T47D (cell line): Measurements from ENCODE around the gene CIDEA.
A peak's percentile ranks its signal among the peaks of the same experiment; 100 is the strongest.

ENCODE experiments used
- DNase-seq, 2 experiments: peaks; one replicate each; pipeline versions ENCODE4 v3.0.0 to v3.0.0-alpha.2; 2011 to 2012; ENCODE audit warnings: low read depth in 1 of 2, low spot score in 1 of 2
- JUND ChIP-seq: IDR thresholded peaks from 2 replicates; pipeline ENCODE4 v1.6.1; 2012; ENCODE audit warnings: low read depth
- in situ Hi-C: cut with HindIII; loops from 2 replicates; pipeline ENCODE4 v1.10.0; 2016; ENCODE audit warnings: low sequenced_read_pairs, low pct_unique_long_range_greater_than_20kb

The CIDEA gene

DNA sequence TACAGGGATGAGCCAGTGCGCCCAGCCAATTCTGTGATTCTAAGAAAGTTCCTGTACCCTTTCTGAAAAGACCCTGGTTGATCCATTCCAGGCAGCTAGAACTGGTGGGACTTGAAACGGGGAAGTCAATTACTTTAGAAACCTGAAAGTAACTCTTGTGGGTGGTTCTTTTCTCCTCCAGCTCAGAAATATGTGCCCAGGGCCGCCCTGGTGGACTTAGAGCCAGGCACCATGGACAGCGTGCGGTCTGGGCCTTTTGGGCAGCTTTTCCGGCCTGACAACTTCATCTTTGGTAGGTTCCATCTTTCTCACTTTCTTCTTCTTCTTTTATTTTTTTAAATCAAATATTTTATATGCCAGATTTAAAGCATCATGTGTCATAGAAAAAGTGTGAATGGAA, 56.6 kb downstream of the CIDEA start:
- in situ Hi-C loops = no loop called here
- TF ChIP-seq JUND = no peak
- DNase-seq = peak in 1 of 2 experiments; percentile 30

DNA sequence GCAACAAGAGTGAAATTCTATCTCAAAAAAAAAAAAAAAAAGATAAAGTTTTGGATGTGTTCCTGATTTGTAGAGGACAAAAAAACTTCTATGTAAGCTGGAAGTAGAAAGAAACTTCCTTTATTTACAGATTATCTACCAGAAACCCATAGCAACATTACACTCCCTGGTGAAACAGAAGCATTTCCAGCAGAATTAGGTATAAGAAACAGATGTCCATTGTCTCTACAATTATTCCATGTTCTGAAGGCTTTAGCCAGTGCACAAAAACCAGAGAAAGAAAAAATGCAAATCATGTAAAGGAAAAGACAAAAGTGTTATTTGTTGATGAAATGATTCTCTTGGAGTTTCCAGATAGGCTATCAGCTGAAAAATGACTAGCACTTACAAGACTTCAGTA, 58.8 kb downstream of the CIDEA start:
- DNase-seq = no peak
- in situ Hi-C loops = no loop called here
- TF ChIP-seq JUND = no peak

- in situ Hi-C loops = no loop called here
- TF ChIP-seq JUND = no peak
- DNase-seq = no peak
These were observed 59.5 kb downstream of the CIDEA start for GRCh38 chr18:12313530-12314245.

DNA sequence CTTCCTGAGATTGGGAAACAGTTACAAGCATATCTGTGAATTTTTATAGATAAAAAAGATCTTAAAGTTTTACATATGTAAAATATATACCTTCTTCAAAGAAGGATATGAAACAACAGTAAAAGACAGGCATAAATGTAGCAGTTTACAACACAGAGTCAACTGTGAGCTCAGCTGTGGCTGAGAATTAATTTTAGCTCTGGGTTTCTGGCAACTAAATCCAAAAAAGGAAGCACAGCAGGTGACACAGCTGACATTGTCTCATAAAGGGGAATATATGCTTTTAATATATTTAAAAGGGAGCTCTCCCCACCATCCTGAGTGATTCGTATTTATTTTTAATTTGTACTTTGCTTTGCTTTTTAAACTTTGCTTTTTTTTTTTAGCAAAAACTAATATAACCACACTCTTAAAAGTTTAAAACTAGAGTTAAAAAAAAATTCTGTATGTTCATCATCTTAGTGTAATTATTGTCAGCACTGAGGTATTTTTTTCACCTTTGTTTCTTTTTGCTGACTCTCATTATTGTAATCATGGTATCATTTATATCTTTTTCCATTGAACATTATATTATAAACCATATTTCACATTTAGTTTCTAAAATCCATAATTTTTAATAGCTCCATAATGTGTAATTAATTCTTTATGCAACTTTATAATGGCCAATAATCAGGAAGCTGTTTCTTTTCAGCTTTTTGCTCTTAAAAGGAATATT, 60.6 kb downstream of the CIDEA start:
- no peak for DNase-seq
- TF ChIP-seq JUND = no peak
- in situ Hi-C loops = no loop called here

DNA sequence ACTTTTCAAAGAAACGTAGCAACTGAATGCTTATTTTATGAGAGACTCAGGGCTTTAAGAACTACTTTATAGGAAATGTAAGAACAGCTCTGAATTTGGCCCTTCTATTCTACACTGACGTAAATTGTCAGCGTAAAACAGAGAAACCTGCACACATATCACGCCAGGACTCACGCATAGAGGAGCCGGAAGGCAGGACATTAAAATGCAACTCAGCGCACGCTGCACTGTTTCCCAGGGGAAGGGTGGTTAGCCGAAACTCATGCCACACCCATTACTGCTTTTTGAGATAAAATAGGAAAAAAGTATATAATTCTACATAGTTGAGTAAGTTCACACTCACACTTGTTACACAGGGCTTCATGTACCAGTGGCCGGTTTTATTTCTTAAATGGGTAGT, 61.3 kb downstream of the CIDEA start:
- in situ Hi-C loops = no loop called here
- no peak for TF ChIP-seq JUND
- no peak for DNase-seq

GRCh38 chr18:12315911-12316310, 61.8 kb downstream of the CIDEA start:
- no peak for TF ChIP-seq JUND
- in situ Hi-C loops = no loop called here
- DNase-seq = no peak

GRCh38 chr18:12317664-12318333, 63.6 kb downstream of the CIDEA start:
- in situ Hi-C loops = no loop called here
- no peak for TF ChIP-seq JUND
- no peak for DNase-seq

DNA sequence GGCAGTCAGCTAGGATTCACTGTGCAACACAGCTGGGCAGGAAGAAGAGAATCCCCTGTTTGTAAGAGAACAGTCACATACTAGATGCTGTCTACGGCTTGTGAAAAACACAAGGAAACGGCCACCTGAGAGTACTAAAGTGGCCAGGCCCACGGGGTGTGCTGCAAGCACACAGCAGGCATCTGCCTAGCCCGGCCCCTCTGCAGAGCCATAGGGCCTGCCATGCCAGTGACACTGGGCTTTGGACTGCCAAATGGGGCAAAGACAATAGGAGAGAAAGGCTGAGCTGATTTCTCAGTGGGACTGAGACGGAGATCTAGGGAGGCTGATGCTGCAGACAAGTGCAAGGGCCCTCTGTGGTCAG, 64.2 kb downstream of the CIDEA start:
- in situ Hi-C loops = no loop called here
- TF ChIP-seq JUND = no peak
- DNase-seq = no peak

GRCh38 chr18:12318857-12319256, 64.7 kb downstream of the CIDEA start:
- in situ Hi-C loops = no loop called here
- no peak for DNase-seq
- no peak for TF ChIP-seq JUND

GRCh38 chr18:12321333-12321732, 67.2 kb downstream of the CIDEA start:
- in situ Hi-C loops = no loop called here
- TF ChIP-seq JUND = no peak
- DNase-seq = peak in 1 of 2 experiments; percentile 47

GRCh38 chr18:12324991-12325725, 71.0 kb downstream of the CIDEA start:
- DNase-seq = no peak
- no peak for TF ChIP-seq JUND
- in situ Hi-C loops = no loop called here

DNA sequence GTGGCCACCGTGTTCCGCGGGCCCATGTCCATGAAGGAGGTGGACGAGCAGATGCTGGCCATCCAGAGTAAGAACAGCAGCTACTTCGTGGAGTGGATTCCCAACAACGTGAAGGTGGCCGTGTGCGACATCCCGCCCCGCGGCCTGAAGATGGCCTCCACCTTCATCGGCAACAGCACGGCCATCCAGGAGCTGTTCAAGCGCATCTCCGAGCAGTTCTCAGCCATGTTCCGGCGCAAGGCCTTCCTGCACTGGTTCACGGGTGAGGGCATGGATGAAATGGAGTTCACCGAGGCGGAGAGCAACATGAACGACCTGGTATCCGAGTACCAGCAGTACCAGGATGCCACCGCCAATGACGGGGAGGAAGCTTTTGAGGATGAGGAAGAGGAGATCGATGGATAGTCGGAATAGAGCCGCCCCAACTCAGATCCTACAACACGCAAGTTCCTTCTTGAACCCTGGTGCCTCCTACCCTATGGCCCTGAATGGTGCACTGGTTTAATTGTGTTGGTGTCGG, 71.6 kb downstream of the CIDEA start:
- DNase-seq = no peak
- in situ Hi-C loops = no loop called here
- no peak for TF ChIP-seq JUND
